ENCODE measurements around the gene MTCL1. TPM values are rescaled to one million over a fixed set of nuclear protein-coding genes. Genes with fewer than 3 reads are reported as not detected.

MTCL1 gene
- polyA plus RNA-seq, 3 donors: not detected

DNA sequence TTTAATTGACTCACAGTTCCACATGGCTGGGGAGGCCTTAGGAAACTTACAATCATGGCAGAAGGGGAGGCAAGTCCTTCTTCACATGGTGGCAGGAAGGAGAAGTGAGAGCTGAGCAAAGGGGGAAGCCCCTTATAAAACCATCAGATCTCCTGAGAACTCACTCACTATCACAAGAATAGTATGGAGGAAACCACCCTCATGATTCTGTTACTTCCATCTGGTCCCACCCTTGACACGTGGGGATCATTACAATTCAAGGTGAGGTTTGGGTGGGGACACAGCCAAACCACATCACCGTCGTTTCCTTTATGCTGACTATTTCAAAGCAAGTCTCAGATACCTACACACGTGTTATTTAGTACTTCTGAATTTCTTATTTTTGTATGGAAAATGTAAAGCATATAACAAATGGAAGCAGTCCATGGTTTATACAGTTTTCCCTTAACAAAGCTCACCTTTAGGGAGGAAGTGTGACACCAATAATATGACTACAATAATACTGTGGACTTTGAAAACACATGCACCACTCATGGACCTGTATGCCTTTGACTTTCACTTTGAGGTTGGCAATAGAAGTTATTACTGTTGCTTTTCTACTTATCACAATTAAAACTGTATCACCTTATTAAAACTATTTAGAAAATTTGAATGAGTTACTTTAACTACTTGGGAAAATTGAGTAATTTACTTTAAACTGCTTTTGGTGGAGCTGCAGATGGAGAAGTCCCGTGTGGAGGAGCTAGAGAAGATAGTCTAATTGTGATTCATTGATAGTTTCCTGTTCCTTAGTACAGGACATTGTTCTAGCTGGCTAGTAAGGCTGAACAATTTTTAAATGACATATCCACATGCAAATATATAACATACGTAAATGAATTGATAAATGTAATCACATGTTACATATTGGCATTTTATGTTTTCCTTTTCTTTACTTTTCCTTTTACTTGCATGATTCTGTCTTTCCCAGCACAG is 37.3 kb downstream of the MTCL1 start:
- H3K9me3 Mint-ChIP-seq: peaks cover 5 to 15% (median 12%) of the 10 kb centered on the region in 7 donors
- WGBS (ENCODE audit: insufficient coverage): 40% methylated on average over 1 of the region's 6 CpGs
- intact Hi-C loops (cut with micrococcal nuclease): no loop called here

DNA sequence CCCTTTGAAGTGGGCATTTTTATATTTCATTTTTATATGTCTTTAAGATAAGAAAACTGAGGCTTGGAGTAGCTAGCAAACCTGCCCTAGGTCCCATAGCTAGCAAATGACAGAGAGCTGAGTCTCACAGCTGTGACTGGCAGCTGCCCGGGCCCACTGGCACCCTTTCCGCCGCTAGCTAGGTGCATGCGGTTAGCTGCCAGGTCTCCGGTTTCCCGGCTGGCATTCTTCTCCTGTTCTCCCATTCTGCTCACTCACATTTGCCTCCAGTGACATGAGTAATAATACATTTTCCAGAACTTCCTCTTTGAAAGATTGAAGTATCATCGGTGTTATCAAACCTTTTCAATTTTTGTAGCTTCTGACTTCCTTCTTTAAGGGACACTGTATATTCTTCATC is 38.7 kb downstream of the MTCL1 start:
- 72% methylated on average over 4 of the region's 7 CpGs for WGBS (ENCODE audit: insufficient coverage)

More for the DNA sequence above, 37.3 kb downstream of the MTCL1 start:
- H3K27ac ChIP-seq (ENCODE audit: low read depth in 1 of 2, low read length in 2 of 2): no peak overlapping the region
- no peaks in the 10 kb centered on the region for H3K36me3 Mint-ChIP-seq
- no peak overlapping the region for H3K9ac ChIP-seq (ENCODE audit: insufficient read depth, low read length, poor library complexity, severe bottlenecking)
- H3K4me3 ChIP-seq (replicated peaks in 1 of 3; ENCODE audit: low read depth in 2 of 3, low read length in 3 of 3): no peak overlapping the region
- peaks cover 0 to 6% of the 10 kb centered on the region in 2 donors for H3K4me1 ChIP-seq (ENCODE audit: control insufficient read depth in 1 of 2, insufficient read depth in 2 of 2, low read length in 2 of 2)
- H3K4me2 ChIP-seq (replicated peaks; ENCODE audit: extremely low read depth, low read length, poor library complexity, severe bottlenecking): no peak overlapping the region
- H3K4me3 Mint-ChIP-seq: no peak overlapping the region
- no peak for TF ChIP-seq CTCF (IDR thresholded peaks at IDR 0.05)
- peak overlapping the region in 1 of 7 donors; percentile 33 for H3K27ac Mint-ChIP-seq
- H3K4me1 Mint-ChIP-seq: peaks cover 23% of the 10 kb centered on the region
- no peaks in the 10 kb centered on the region for H4K20me1 ChIP-seq (ENCODE audit: insufficient read depth, low read length)
- no peak for DNase-seq
- H3K36me3 ChIP-seq (replicated peaks in 1 of 2; ENCODE audit: control insufficient read depth in 1 of 2, insufficient read depth in 2 of 2, low read length in 2 of 2): no peaks in the 10 kb centered on the region
- no peaks in the 10 kb centered on the region for H3K27me3 ChIP-seq (ENCODE audit: control insufficient read depth in 2 of 2, insufficient read depth in 2 of 2, low read length in 2 of 2)
- peaks cover 9 to 11% of the 10 kb centered on the region in 2 donors for H3K9me3 ChIP-seq (replicated peaks in 1 of 2; ENCODE audit: control insufficient read depth in 1 of 2, insufficient read depth in 1 of 2, low read length in 2 of 2)
- H3K79me2 ChIP-seq (ENCODE audit: insufficient read depth, low read length): no peaks in the 10 kb centered on the region
- no peak overlapping the region for H2AFZ ChIP-seq (ENCODE audit: insufficient read depth, low read depth, low read length, poor library complexity, severe bottlenecking)
- H3K27me3 Mint-ChIP-seq (ENCODE audit: low read depth in 3 of 3): peaks cover 0 to 3% (median 2%) of the 10 kb centered on the region in 3 donors

More for the DNA sequence above, 38.7 kb downstream of the MTCL1 start:
- intact Hi-C loops (cut with micrococcal nuclease): no loop called here
- H3K27ac ChIP-seq (ENCODE audit: low read depth in 1 of 2, low read length in 2 of 2): no peak overlapping the region
- no peaks in the 10 kb centered on the region for H3K79me2 ChIP-seq (ENCODE audit: insufficient read depth, low read length)
- H3K27me3 Mint-ChIP-seq (ENCODE audit: low read depth in 3 of 3): peaks cover 0 to 2% (median 0%) of the 10 kb centered on the region in 3 donors
- peaks cover 5 to 15% (median 12%) of the 10 kb centered on the region in 7 donors for H3K9me3 Mint-ChIP-seq
- peaks cover 9 to 11% of the 10 kb centered on the region in 2 donors for H3K9me3 ChIP-seq (replicated peaks in 1 of 2; ENCODE audit: control insufficient read depth in 1 of 2, insufficient read depth in 1 of 2, low read length in 2 of 2)
- H3K27me3 ChIP-seq (ENCODE audit: control insufficient read depth in 2 of 2, insufficient read depth in 2 of 2, low read length in 2 of 2): no peaks in the 10 kb centered on the region
- H3K36me3 Mint-ChIP-seq: no peaks in the 10 kb centered on the region
- TF ChIP-seq CTCF (IDR thresholded peaks at IDR 0.05): no peak
- peaks cover 23% of the 10 kb centered on the region for H3K4me1 Mint-ChIP-seq
- H3K4me2 ChIP-seq (replicated peaks; ENCODE audit: extremely low read depth, low read length, poor library complexity, severe bottlenecking): no peak overlapping the region
- DNase-seq: no peak
- no peak overlapping the region for H3K4me3 ChIP-seq (replicated peaks in 1 of 3; ENCODE audit: low read depth in 2 of 3, low read length in 3 of 3)
- no peak overlapping the region for H3K9ac ChIP-seq (ENCODE audit: insufficient read depth, low read length, poor library complexity, severe bottlenecking)
- H4K20me1 ChIP-seq (ENCODE audit: insufficient read depth, low read length): no peaks in the 10 kb centered on the region
- no peaks in the 10 kb centered on the region for H3K36me3 ChIP-seq (replicated peaks in 1 of 2; ENCODE audit: control insufficient read depth in 1 of 2, insufficient read depth in 2 of 2, low read length in 2 of 2)
- H3K4me1 ChIP-seq (ENCODE audit: control insufficient read depth in 1 of 2, insufficient read depth in 2 of 2, low read length in 2 of 2): peaks cover 0 to 6% of the 10 kb centered on the region in 2 donors
- no peak overlapping the region for H3K27ac Mint-ChIP-seq
- H3K4me3 Mint-ChIP-seq: no peak overlapping the region
- H2AFZ ChIP-seq (ENCODE audit: insufficient read depth, low read depth, low read length, poor library complexity, severe bottlenecking): no peak overlapping the region
